GM18520 (cell line): Measurements from ENCODE around the gene CTTNBP2NL.
A peak's percentile ranks its signal among the peaks of the same experiment; 100 is the strongest.
"Not testable (repeated sequence)": the region's sequence is repeated elsewhere in the genome, so short reads cannot be mapped to it uniquely, and the experiment has no call there.

ENCODE experiments used
- ATAC-seq: cut with Tn5 transposase; IDR thresholded peaks from one replicate; pipeline ENCODE4 v1.9.1; 2021; ENCODE audit not compliant: unreplicated experiment

The CTTNBP2NL gene

GRCh38 chr1:112461200-112461871 is 65.3 kb downstream of the CTTNBP2NL start:
- no peak for ATAC-seq

- ATAC-seq = no peak
These were observed 66.9 kb downstream of the CTTNBP2NL start for GRCh38 chr1:112462953-112463279.

GRCh38 chr1:112464501-112464900 is 68.5 kb downstream of the CTTNBP2NL start:
- no peak for ATAC-seq

GRCh38 chr1:112465122-112465521 is 69.1 kb downstream of the CTTNBP2NL start:
- no peak for ATAC-seq

GRCh38 chr1:112466078-112466660 is 70.2 kb downstream of the CTTNBP2NL start:
- ATAC-seq = peak; percentile 74

- ATAC-seq = not testable (repeated sequence)
These were observed 74.3 kb downstream of the CTTNBP2NL start for GRCh38 chr1:112470324-112470723.

GRCh38 chr1:112470966-112471365 is 75.0 kb downstream of the CTTNBP2NL start:
- no peak for ATAC-seq

GRCh38 chr1:112472142-112472541 is 76.1 kb downstream of the CTTNBP2NL start:
- no peak for ATAC-seq

- ATAC-seq = no peak
These were observed 81.5 kb downstream of the CTTNBP2NL start for GRCh38 chr1:112477550-112477949.

- ATAC-seq = no peak
These were observed 82.3 kb downstream of the CTTNBP2NL start for GRCh38 chr1:112478314-112478713.

- not testable (repeated sequence) for ATAC-seq
These were observed 90.0 kb downstream of the CTTNBP2NL start for GRCh38 chr1:112486063-112486462.

GRCh38 chr1:112487686-112488085 is 91.7 kb downstream of the CTTNBP2NL start:
- ATAC-seq = not testable (repeated sequence)

GRCh38 chr1:112488141-112488540 is 92.1 kb downstream of the CTTNBP2NL start:
- ATAC-seq = no peak

- ATAC-seq = no peak
These were observed 96.1 kb downstream of the CTTNBP2NL start for GRCh38 chr1:112492076-112492475.

- no peak for ATAC-seq
These were observed 97.3 kb downstream of the CTTNBP2NL start for GRCh38 chr1:112493351-112493750.

- no peak for ATAC-seq
These were observed 100.3 kb downstream of the CTTNBP2NL start for GRCh38 chr1:112496290-112496689.

- no peak for ATAC-seq
These were observed 106.0 kb downstream of the CTTNBP2NL start for GRCh38 chr1:112501810-112502641.

GRCh38 chr1:112502826-112503225 is 106.8 kb downstream of the CTTNBP2NL start:
- no peak for ATAC-seq

- ATAC-seq = no peak
These were observed 108.1 kb downstream of the CTTNBP2NL start for GRCh38 chr1:112504001-112504660.

GRCh38 chr1:112504661-112505399 is 108.8 kb downstream of the CTTNBP2NL start:
- ATAC-seq = no peak

- ATAC-seq = no peak
These were observed 109.4 kb downstream of the CTTNBP2NL start for GRCh38 chr1:112505400-112505785.
